H1 (cell line): ENCODE results near the gene RAP1GDS1. TPM values are rescaled to one million over a fixed set of nuclear protein-coding genes. Genes with fewer than 3 reads are reported as not detected.
"Not testable (repeated sequence)": the region's sequence is repeated elsewhere in the genome, so short reads cannot be mapped to it uniquely, and the experiment has no call there.

ENCODE experiments used
- CTCF ChIA-PET: fragments of 300-600 bp; sonication (Branson Sonifier 250); formaldehyde crosslinking; loops from one replicate; lab custom pipeline; 2021; ENCODE audit not compliant: partially characterized antibody; lab: Charles Lee
- POLR2A ChIA-PET: fragments of 300-600 bp; sonication (Branson Sonifier 250); formaldehyde crosslinking; loops from one replicate; lab custom pipeline; 2021; ENCODE audit warnings: inconsistent platforms; ENCODE audit not compliant: partially characterized antibody; lab: Charles Lee
- DNase-seq, 2 experiments: peaks; one replicate each; pipeline versions ENCODE4 v3.0.0 to v3.0.0-alpha.2; 2010 to 2022; ENCODE audit warnings: low spot score in 2 of 2, low read depth in 1 of 2, mixed read lengths in 1 of 2
- FAIRE-seq: peaks from 2 replicates; lab custom pipeline; 2011; peaks lifted over from hg19 to GRCh38; lab: Jason Lieb, UNC
- H2AFZ ChIP-seq: 2 replicates; pipeline ENCODE4 v1.8.1; 2012; ENCODE audit warnings: low read length, inconsistent platforms
- H2AK5ac ChIP-seq: 2 replicates; pipeline ENCODE4 v1.6.1; 2013; ENCODE audit warnings: low read depth, low read length
- H2BK120ac ChIP-seq: replicated peaks from 2 replicates; pipeline ENCODE3; 2013; ENCODE audit warnings: low read depth, low read length, inconsistent platforms
- H2BK12ac ChIP-seq: 2 replicates; pipeline ENCODE4 v1.6.1; 2013; ENCODE audit warnings: low read depth, low read length
- H2BK15ac ChIP-seq: 2 replicates; pipeline ENCODE4 v1.6.1; 2013; ENCODE audit warnings: low read length
- H2BK20ac ChIP-seq: 2 replicates; pipeline ENCODE4 v1.6.1; 2013; ENCODE audit warnings: low read length
- H2BK5ac ChIP-seq: 2 replicates; pipeline ENCODE4 v1.6.1; 2013; ENCODE audit warnings: low read depth, low read length
- H3K14ac ChIP-seq: 2 replicates; pipeline ENCODE4 v1.6.1; 2013; ENCODE audit warnings: inconsistent platforms; ENCODE audit not compliant: insufficient read length
- H3K18ac ChIP-seq: 2 replicates; pipeline ENCODE4 v1.6.1; 2013; ENCODE audit warnings: low read length; ENCODE audit errors: extremely low read depth
- H3K23ac ChIP-seq: 2 replicates; pipeline ENCODE4 v1.6.1; 2013; ENCODE audit warnings: inconsistent platforms; ENCODE audit not compliant: insufficient read length
- H3K23me2 ChIP-seq: 2 replicates; pipeline ENCODE4 v1.6.1; 2013; ENCODE audit warnings: low read depth, low read length
- H3K27ac ChIP-seq: 2 replicates; pipeline ENCODE4 v1.6.1; 2011; ENCODE audit warnings: low read depth, low read length, inconsistent platforms
- H3K27me3 ChIP-seq, 4 experiments: replicated peaks in 1 of 4; 1 replicate in 1 of 4; 2 replicates in 3 of 4; pipeline versions ENCODE4 v1.6.1 to v1.8.1; 2011 to 2013; ENCODE audit warnings: low read length in 3 of 4, mild to moderate bottlenecking in 3 of 4, inconsistent platforms in 2 of 4, mixed read lengths in 2 of 4, moderate library complexity in 1 of 4; ENCODE audit not compliant: control insufficient read depth in 3 of 4, insufficient read depth in 3 of 4; ENCODE audit errors: extremely low read depth in 1 of 4
- H3K36me3 ChIP-seq, 4 experiments: 2 replicates each; pipeline versions ENCODE4 v1.6.1 to v1.8.1; 2011 to 2013; ENCODE audit warnings: mild to moderate bottlenecking in 4 of 4, low read length in 3 of 4, moderate library complexity in 2 of 4, control low read depth in 1 of 4, inconsistent platforms in 1 of 4; ENCODE audit not compliant: insufficient read depth in 4 of 4, control insufficient read depth in 2 of 4
- H3K4ac ChIP-seq: replicated peaks from 2 replicates; pipeline ENCODE3; 2013; ENCODE audit warnings: low read length, low read depth, mixed read lengths, inconsistent platforms; ENCODE audit not compliant: insufficient read length
- H3K4me1 ChIP-seq, 4 experiments: replicated peaks in 1 of 4; 1 replicate in 1 of 4; 2 replicates in 3 of 4; pipeline versions ENCODE4 v1.6.1 to v1.8.1; 2011 to 2013; ENCODE audit warnings: low read length in 3 of 4, inconsistent platforms in 2 of 4, mixed read lengths in 1 of 4; ENCODE audit not compliant: insufficient read depth in 4 of 4, control insufficient read depth in 3 of 4
- H3K4me2 ChIP-seq, 2 experiments: 2 replicates each; pipeline versions ENCODE4 v1.6.1 to v1.8.1; 2011 to 2013; ENCODE audit warnings: low read depth in 2 of 2, low read length in 2 of 2, control low read depth in 1 of 2, inconsistent platforms in 1 of 2, mild to moderate bottlenecking in 1 of 2; ENCODE audit not compliant: insufficient read depth in 1 of 2
- H3K4me3 ChIP-seq, 4 experiments: fragments of 200-600, 300-600 bp in 1 of 4; sonication (generic), shearing (Covaris generic), sonication (Bioruptor Twin) in 1 of 4; 2 replicates each; pipeline versions ENCODE4 v1.5.1 to v1.8.1; 2011 to 2016; ENCODE audit warnings: low read length in 4 of 4, low read depth in 3 of 4, control low read depth in 2 of 4, inconsistent platforms in 2 of 4, mild to moderate bottlenecking in 2 of 4, mixed read lengths in 1 of 4, moderate library complexity in 1 of 4; ENCODE audit not compliant: insufficient read depth in 2 of 4; ENCODE audit errors: extremely low read depth in 1 of 4
- H3K56ac ChIP-seq: replicated peaks from 2 replicates; pipeline ENCODE3; 2013; ENCODE audit warnings: low read depth, mild to moderate bottlenecking, mixed read lengths, low read length, inconsistent platforms; ENCODE audit not compliant: insufficient read length
- H3K79me1 ChIP-seq: 2 replicates; pipeline ENCODE4 v1.6.1; 2013; ENCODE audit warnings: low read depth, low read length, control low read depth
- H3K79me2 ChIP-seq, 2 experiments: 2 replicates each; pipeline versions ENCODE4 v1.6.1 to v1.8.1; 2012 to 2013; ENCODE audit warnings: low read length in 2 of 2, mild to moderate bottlenecking in 2 of 2, inconsistent platforms in 1 of 2; ENCODE audit not compliant: insufficient read depth in 2 of 2, control insufficient read depth in 1 of 2
- H3K9ac ChIP-seq, 4 experiments: replicated peaks in 1 of 4; 1 replicate in 1 of 4; 2 replicates in 3 of 4; pipeline versions ENCODE4 v1.6.1 to v1.8.1; 2011 to 2013; ENCODE audit warnings: low read depth in 3 of 4, low read length in 3 of 4, control low read depth in 2 of 4, mild to moderate bottlenecking in 2 of 4, moderate library complexity in 2 of 4, inconsistent platforms in 1 of 4; ENCODE audit errors: extremely low read depth in 1 of 4
- H3K9me3 ChIP-seq, 2 experiments: 2 replicates each; pipeline versions ENCODE4 v1.6.1 to v1.8.1; 2012 to 2013; ENCODE audit warnings: mild to moderate bottlenecking in 2 of 2, moderate library complexity in 2 of 2, control low read depth in 1 of 2, inconsistent platforms in 1 of 2, low read depth in 1 of 2, low read length in 1 of 2, mixed read lengths in 1 of 2; ENCODE audit not compliant: insufficient read depth in 2 of 2
- H4K20me1 ChIP-seq, 2 experiments: replicated peaks in 1 of 2; 2 replicates each; pipeline versions ENCODE3 to v1.8.1; 2011 to 2013; ENCODE audit warnings: inconsistent platforms in 2 of 2, low read length in 2 of 2, mild to moderate bottlenecking in 1 of 2; ENCODE audit not compliant: insufficient read depth in 2 of 2, control insufficient read depth in 1 of 2
- H4K5ac ChIP-seq: 2 replicates; pipeline ENCODE4 v1.6.1; 2013; ENCODE audit warnings: low read length, low read depth, mixed read lengths, inconsistent platforms; ENCODE audit not compliant: insufficient read length
- H4K8ac ChIP-seq: 2 replicates; pipeline ENCODE4 v1.8.0; 2013; ENCODE audit warnings: mild to moderate bottlenecking, moderate library complexity, low read length, inconsistent platforms; ENCODE audit not compliant: insufficient read depth; ENCODE audit errors: extremely low read depth
- H4K91ac ChIP-seq: replicated peaks from 2 replicates; pipeline ENCODE3; 2013; ENCODE audit warnings: low read length, mixed read lengths, inconsistent platforms; ENCODE audit not compliant: insufficient read length
- WGBS, 2 experiments: shearing (Covaris generic) in 1 of 2; methylation state at CpG; one replicate each; pipeline versions ENCODE4 v1.1.6 to v1.1.7; 2013 to 2015; ENCODE audit warnings: low lambda C conversion rate in 2 of 2, mixed read lengths in 2 of 2, inconsistent platforms in 1 of 2, low coverage in 1 of 2, missing lambda C conversion rate in 1 of 2; ENCODE audit not compliant: insufficient replicate concordance in 2 of 2, insufficient coverage in 1 of 2, insufficient read length in 1 of 2; ENCODE audit errors: extremely low coverage in 1 of 2, missing lambda C conversion rate in 1 of 2; 5-methylcytosine and 5-hydroxymethylcytosine counted together
- polyA plus RNA-seq, 7 experiments: library from polyadenylated mRNA; depleted of rRNA in 3 of 7; stranded (reverse) in 5 of 7; unstranded in 2 of 7; fragments of >200 nt in 5 of 7; fragments of 200-250 nt in 2 of 7; gene quantifications; 1 replicate in 5 of 7; 2 replicates in 1 of 7; 4 replicates in 1 of 7; pipeline versions ENCODE4 v1.2.1 to v1.2.3, GENCODE V29; 2011 to 2013; ENCODE audit warnings: missing spikeins in 2 of 7, mixed read lengths in 2 of 7
- total RNA-seq: library from RNA; stranded (reverse); fragmentation: NEBNext Ultra II Directional; extraction: Animal tissue kit (Norgen Biotek cat#: 25700); gene quantifications from 2 replicates; pipeline ENCODE4 v1.2.1, GENCODE V29; 2021

Gene RAP1GDS1
- total and polyA plus RNA-seq, 2 of the 8 experiments (the other 6 are each of a cell fraction or from before 2014, with no cell fraction given) = 12.8 to 31.9 TPM

- H3K36me3 ChIP-seq, CTCF ChIA-PET, H3K56ac ChIP-seq, DNase-seq, H3K4me2 ChIP-seq, H2BK120ac ChIP-seq, H3K23me2 ChIP-seq, H3K4me3 ChIP-seq, H2BK12ac ChIP-seq, H2BK15ac ChIP-seq, H4K20me1 ChIP-seq, H2BK20ac ChIP-seq, H4K91ac ChIP-seq, H4K8ac ChIP-seq, H3K4ac ChIP-seq, H3K4me1 ChIP-seq, H3K18ac ChIP-seq, H3K23ac ChIP-seq, H3K79me1 ChIP-seq, H2BK5ac ChIP-seq, H3K9me3 ChIP-seq, H2AK5ac ChIP-seq, FAIRE-seq, H2AFZ ChIP-seq, H3K9ac ChIP-seq, H3K14ac ChIP-seq, H3K27ac ChIP-seq, H4K5ac ChIP-seq, H3K27me3 ChIP-seq: not testable (repeated sequence)
- POLR2A ChIA-PET = interaction anchor here (1.9 kb wide), 1 partner anchor 28 kb away, joined by 7 read pairs; the partner anchor contains the start of gene RAP1GDS1
- 94% methylated on average over 3 of the region's 3 CpGs; no CpG with 5 or more reads in 1 of the 2 experiments for WGBS, 2 experiments
- H3K79me2 ChIP-seq = peaks cover 0 to 52% of the 10 kb centered on the region in 2 experiments; a peak in 2 of 4 replicates
Observed at GRCh38 chr4:98288671-98289070, 27.5 kb downstream of the RAP1GDS1 start.
